HCT116 (cell line): ENCODE measurements around the gene ACSM5. TPM values are rescaled to one million over a fixed set of nuclear protein-coding genes. Genes with fewer than 3 reads are reported as not detected.

Experiments used
- ATAC-seq: fragments of 200-7000 bp; cut with Tn5 transposase; 2 replicates; pipeline ENCODE4 v1.9.1; 2020; ENCODE audit warnings: mild to moderate bottlenecking, moderate library complexity
- BruUV-seq: library from RNA; stranded (reverse); fragments of 400-500 nt; replicated peaks from 2 replicates; lab custom pipeline; 2021; lab: Mats Ljungman, UMichigan
- CTCF ChIA-PET: fragments of 300-600 bp; sonication (Branson Sonifier 250); formaldehyde crosslinking; loops from one replicate; lab custom pipeline; 2021; ENCODE audit warnings: antibody characterized with exemption; lab: Charles Lee
- POLR2A ChIA-PET: fragments of 300-600, 350-600 bp; sonication (Branson Sonifier 250); formaldehyde crosslinking; loops from one replicate; lab custom pipeline; 2021; ENCODE audit warnings: antibody characterized with exemption; lab: Charles Lee
- RAD21 ChIA-PET, 2 experiments: fragments of 300-600 bp; sonication (Branson Sonifier 250); formaldehyde crosslinking; loops; one replicate each; lab custom pipeline; 2023; ENCODE audit warnings: low total read pairs in 2 of 2; ENCODE audit not compliant: uncharacterized antibody in 2 of 2, unreplicated experiment in 2 of 2, low non-redundant PET in 1 of 2; lab: Charles Lee
- DNase-seq: peaks from one replicate; pipeline ENCODE4 v3.0.0-alpha.2; 2010; ENCODE audit warnings: low read depth, low spot score
- H2AFZ ChIP-seq: fragments of 200-600 bp; shearing (Covaris generic), sonication (generic); 2 replicates; pipeline ENCODE4 v1.6.1; 2017; ENCODE audit warnings: low read depth, mixed run types, mixed read lengths, antibody characterized with exemption, low read length; ENCODE audit not compliant: poor library complexity, severe bottlenecking
- H3K27ac ChIP-seq: 2 replicates; pipeline ENCODE4 v1.5.1; 2012; ENCODE audit warnings: low read depth, low read length
- H3K27me3 ChIP-seq: fragments of 200-600 bp; sonication (generic); 2 replicates; pipeline ENCODE4 v1.6.1; 2016; ENCODE audit warnings: mixed run types, low read length, mixed read lengths; ENCODE audit not compliant: insufficient read depth
- H3K36me3 ChIP-seq, 2 experiments: fragments of 200-500 bp in 1 of 2; fragments of 200-600 bp in 1 of 2; sonication (Bioruptor generic) in 1 of 2; sonication (generic) in 1 of 2; 2 replicates each; pipeline versions ENCODE4 v1.5.1 to v1.6.1; 2014 to 2016; ENCODE audit warnings: low read length in 2 of 2, inconsistent platforms in 1 of 2, mixed read lengths in 1 of 2, mixed run types in 1 of 2; ENCODE audit not compliant: insufficient read depth in 2 of 2, control insufficient read depth in 1 of 2
- H3K4me1 ChIP-seq, 2 experiments: fragments of 200-600 bp in 1 of 2; sonication (generic) in 1 of 2; 2 replicates each; pipeline versions ENCODE4 v1.5.1 to v1.6.1; 2012 to 2017; ENCODE audit warnings: low read length in 2 of 2, inconsistent platforms in 1 of 2, mild to moderate bottlenecking in 1 of 2, mixed read lengths in 1 of 2, mixed run types in 1 of 2, moderate library complexity in 1 of 2; ENCODE audit not compliant: insufficient read depth in 2 of 2, control insufficient read depth in 1 of 2
- H3K4me2 ChIP-seq: fragments of 200-600 bp; sonication (generic); 2 replicates; pipeline ENCODE4 v1.6.1; 2017; ENCODE audit warnings: mixed run types, low read length, mixed read lengths
- H3K4me3 ChIP-seq, 2 experiments: fragments of 200-600 bp in 1 of 2; sonication (generic) in 1 of 2; replicated peaks in 1 of 2; 2 replicates each; pipeline ENCODE4 v1.5.1; 2011 to 2016; ENCODE audit warnings: low read length in 2 of 2, control low read depth in 1 of 2, low read depth in 1 of 2, mild to moderate bottlenecking in 1 of 2, mixed read lengths in 1 of 2, mixed run types in 1 of 2
- H3K79me2 ChIP-seq: fragments of 200-600 bp; sonication (generic); 2 replicates; pipeline ENCODE4 v1.6.1; 2017; ENCODE audit warnings: mild to moderate bottlenecking, mixed run types, low read length, moderate library complexity, mixed read lengths; ENCODE audit not compliant: insufficient read depth
- H3K9ac ChIP-seq: fragments of 200-600 bp; sonication (generic); 2 replicates; pipeline ENCODE4 v1.6.1; 2016; ENCODE audit warnings: low read length, mixed read lengths
- H3K9me2 ChIP-seq: fragments of 200-600 bp; sonication (generic), shearing (Covaris generic); 2 replicates; pipeline ENCODE4 v1.6.1; 2017; ENCODE audit warnings: mixed run types, mild to moderate bottlenecking, moderate library complexity; ENCODE audit not compliant: insufficient read depth
- H3K9me3 ChIP-seq, 2 experiments: fragments of 200-500 bp in 1 of 2; fragments of 200-600 bp in 1 of 2; sonication (Bioruptor generic) in 1 of 2; sonication (generic) in 1 of 2; 2 replicates each; pipeline ENCODE4 v1.6.1; 2014 to 2017; ENCODE audit warnings: low read length in 2 of 2, mixed read lengths in 2 of 2, inconsistent platforms in 1 of 2, low read depth in 1 of 2, mild to moderate bottlenecking in 1 of 2, mixed run types in 1 of 2, moderate library complexity in 1 of 2; ENCODE audit not compliant: control insufficient read depth in 1 of 2, insufficient read depth in 1 of 2
- H4K20me1 ChIP-seq: fragments of 200-600 bp; sonication (generic), shearing (Covaris generic); 2 replicates; pipeline ENCODE4 v1.6.1; 2017; ENCODE audit warnings: mixed run types, mild to moderate bottlenecking, moderate library complexity; ENCODE audit not compliant: insufficient read depth
- CBX3 ChIP-seq: IDR thresholded peaks from 2 replicates; pipeline ENCODE4 v1.6.1; 2012; ENCODE audit warnings: low read depth
- EGR1 ChIP-seq: IDR thresholded peaks from 2 replicates; pipeline ENCODE4 v1.6.1; 2012; ENCODE audit warnings: low read depth
- EZH2 ChIP-seq: fragments of 200-600 bp; sonication (generic); IDR thresholded peaks from 2 replicates; pipeline ENCODE4 v1.6.1; 2017; ENCODE audit warnings: antibody characterized with exemption, mixed run types
- FOSL1 ChIP-seq: IDR thresholded peaks from 2 replicates; pipeline ENCODE4 v1.6.1; 2012; ENCODE audit warnings: low read depth
- JUND ChIP-seq: IDR thresholded peaks from 2 replicates; pipeline ENCODE4 v1.6.1; 2012
- POLR2A ChIP-seq: IDR thresholded peaks from 2 replicates; pipeline ENCODE4 v1.7.0; 2011; ENCODE audit warnings: borderline replicate concordance; ENCODE audit not compliant: insufficient read depth, insufficient read length; ENCODE audit errors: extremely low read depth
- POLR2AphosphoS5 ChIP-seq: IDR thresholded peaks from 2 replicates; pipeline ENCODE4 v1.6.1; 2011; ENCODE audit warnings: mild to moderate bottlenecking, low read depth, low read length, moderate library complexity
- SIN3A ChIP-seq: IDR thresholded peaks from 2 replicates; pipeline ENCODE4 v1.6.1; 2012; ENCODE audit warnings: low read depth
- YY1 ChIP-seq: IDR thresholded peaks from 2 replicates; pipeline ENCODE4 v1.6.1; 2011; ENCODE audit warnings: low read length, low read depth, moderate library complexity, mild to moderate bottlenecking; ENCODE audit not compliant: insufficient replicate concordance; ENCODE audit errors: extremely low read depth
- ZBTB33 ChIP-seq: IDR thresholded peaks from 2 replicates; pipeline ENCODE4 v1.6.1; 2011; ENCODE audit warnings: mild to moderate bottlenecking, low read length, moderate library complexity; ENCODE audit not compliant: insufficient replicate concordance; ENCODE audit errors: extremely low read depth
- intact Hi-C: fragments of 100-400 bp; cut with micrococcal nuclease; formaldehyde crosslinking; loops from 2 replicates; pipeline ENCODE4 v1.10.0; 2022
- total RNA-seq: library from RNA; stranded (reverse); gene quantifications from one replicate; pipeline ENCODE4 v1.2.1, GENCODE V29; 2021; ENCODE audit not compliant: unreplicated experiment
- TF ChIP-seq, protein P1 (sequence below): IDR thresholded peaks from 2 replicates; pipeline ENCODE4 v1.6.1; 2012

ACSM5 gene
- total RNA-seq, 1 experiment from 2014 or later = not detected

- H3K79me2 ChIP-seq = no peaks in the 10 kb centered on the region
- no peak overlapping the region for H3K4me2 ChIP-seq
- no peak overlapping the region for H3K4me3 ChIP-seq
- TF ChIP-seq CBX3 = no peak
- no peak for TF ChIP-seq FOSL1
- TF ChIP-seq EGR1 = no peak
- TF ChIP-seq, protein P1, sequence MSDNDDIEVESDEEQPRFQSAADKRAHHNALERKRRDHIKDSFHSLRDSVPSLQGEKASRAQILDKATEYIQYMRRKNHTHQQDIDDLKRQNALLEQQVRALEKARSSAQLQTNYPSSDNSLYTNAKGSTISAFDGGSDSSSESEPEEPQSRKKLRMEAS = no peak
- no peak for TF ChIP-seq EZH2
- TF ChIP-seq YY1 = no peak
- TF ChIP-seq POLR2A = no peak
- no peak for TF ChIP-seq JUND
- no peak for TF ChIP-seq POLR2AphosphoS5
- TF ChIP-seq SIN3A = no peak
- TF ChIP-seq ZBTB33 = no peak
- no peaks in the 10 kb centered on the region; a peak in 1 of 4 replicates for H3K4me1 ChIP-seq
- no peaks in the 10 kb centered on the region for H3K9me3 ChIP-seq
- no peaks in the 10 kb centered on the region for H3K27me3 ChIP-seq
- H3K27ac ChIP-seq = no peak overlapping the region
- DNase-seq (no peak), ATAC-seq (no peak)
- no peaks in the 10 kb centered on the region for H4K20me1 ChIP-seq
- intact Hi-C loops = no loop called here
- ChIA-PET POLR2A (no interaction called here), RAD21 (no interaction called here), CTCF (no interaction called here)
- H3K36me3 ChIP-seq = no peaks in the 10 kb centered on the region
- H3K9ac ChIP-seq = no peak overlapping the region
- H2AFZ ChIP-seq = no peak overlapping the region
- no TSS peak for BruUV-seq
- H3K9me2 ChIP-seq = no peaks in the 10 kb centered on the region
These were observed 7.8 kb upstream of the ACSM5 start for GRCh38 chr16:20401475-20402016.
